Measurements from ENCODE around the gene FILIP1L.

The FILIP1L gene

DNA sequence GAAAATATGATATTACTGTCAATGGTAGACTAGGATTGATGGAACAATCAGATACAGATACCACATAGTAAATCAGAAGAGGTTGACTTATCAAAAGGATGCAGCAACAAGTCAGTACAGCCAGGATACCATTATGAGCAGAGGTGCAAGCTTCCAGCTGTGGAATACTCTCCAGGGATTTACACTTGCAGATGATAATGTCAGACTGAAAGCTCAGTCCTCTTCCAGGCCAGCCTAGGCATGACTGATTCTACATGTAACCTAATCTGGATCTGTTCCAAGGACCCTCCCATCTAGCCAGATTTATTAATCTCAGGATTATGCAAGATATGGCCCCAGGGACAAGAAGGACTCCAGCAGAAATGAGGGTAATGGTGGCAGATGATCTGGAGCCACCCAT, 8.2 kb downstream of the FILIP1L start:
- TF ChIP-seq CTCF (IDR thresholded peaks at IDR 0.05; ENCODE audit: low read depth, low read length) = no peak
- Histone ChIP-seq H3K4me1 (peaks cover 38% of the 10 kb centered on the region), H3K4me3 (ENCODE audit: low read depth, low read length) (no peak overlapping the region), H3K36me3 (no peaks in the 10 kb centered on the region), H3K27me3 (no peaks in the 10 kb centered on the region), H3K9me3 (no peaks in the 10 kb centered on the region)
- peak; percentile 55 for DNase-seq

GRCh38 chr3:100105501-100105900, 8.8 kb downstream of the FILIP1L start:
- peaks cover 38% of the 10 kb centered on the region for H3K4me1 ChIP-seq
- no peak overlapping the region for H3K4me3 ChIP-seq (ENCODE audit: low read depth, low read length)
- TF ChIP-seq CTCF (IDR thresholded peaks at IDR 0.05; ENCODE audit: low read depth, low read length) = no peak
- H3K9me3 ChIP-seq = no peaks in the 10 kb centered on the region
- H3K36me3 ChIP-seq = no peaks in the 10 kb centered on the region
- no peaks in the 10 kb centered on the region for H3K27me3 ChIP-seq
- no peak for DNase-seq

GRCh38 chr3:100104817-100105413, 9.4 kb downstream of the FILIP1L start:
- no peaks in the 10 kb centered on the region for H3K36me3 ChIP-seq
- H3K4me3 ChIP-seq (ENCODE audit: low read depth, low read length) = no peak overlapping the region
- no peak for TF ChIP-seq CTCF (IDR thresholded peaks at IDR 0.05; ENCODE audit: low read depth, low read length)
- no peaks in the 10 kb centered on the region for H3K9me3 ChIP-seq
- no peaks in the 10 kb centered on the region for H3K27me3 ChIP-seq
- DNase-seq = no peak
- H3K4me1 ChIP-seq = peaks cover 38% of the 10 kb centered on the region

- H3K4me1 ChIP-seq = peaks cover 38% of the 10 kb centered on the region
- no peak for TF ChIP-seq CTCF (IDR thresholded peaks at IDR 0.05; ENCODE audit: low read depth, low read length)
- H3K9me3 ChIP-seq = no peaks in the 10 kb centered on the region
- no peaks in the 10 kb centered on the region for H3K36me3 ChIP-seq
- no peaks in the 10 kb centered on the region for H3K27me3 ChIP-seq
- DNase-seq = no peak
- H3K4me3 ChIP-seq (ENCODE audit: low read depth, low read length) = no peak overlapping the region
Observed at GRCh38 chr3:100104442-100104798, 9.9 kb downstream of the FILIP1L start.

DNA sequence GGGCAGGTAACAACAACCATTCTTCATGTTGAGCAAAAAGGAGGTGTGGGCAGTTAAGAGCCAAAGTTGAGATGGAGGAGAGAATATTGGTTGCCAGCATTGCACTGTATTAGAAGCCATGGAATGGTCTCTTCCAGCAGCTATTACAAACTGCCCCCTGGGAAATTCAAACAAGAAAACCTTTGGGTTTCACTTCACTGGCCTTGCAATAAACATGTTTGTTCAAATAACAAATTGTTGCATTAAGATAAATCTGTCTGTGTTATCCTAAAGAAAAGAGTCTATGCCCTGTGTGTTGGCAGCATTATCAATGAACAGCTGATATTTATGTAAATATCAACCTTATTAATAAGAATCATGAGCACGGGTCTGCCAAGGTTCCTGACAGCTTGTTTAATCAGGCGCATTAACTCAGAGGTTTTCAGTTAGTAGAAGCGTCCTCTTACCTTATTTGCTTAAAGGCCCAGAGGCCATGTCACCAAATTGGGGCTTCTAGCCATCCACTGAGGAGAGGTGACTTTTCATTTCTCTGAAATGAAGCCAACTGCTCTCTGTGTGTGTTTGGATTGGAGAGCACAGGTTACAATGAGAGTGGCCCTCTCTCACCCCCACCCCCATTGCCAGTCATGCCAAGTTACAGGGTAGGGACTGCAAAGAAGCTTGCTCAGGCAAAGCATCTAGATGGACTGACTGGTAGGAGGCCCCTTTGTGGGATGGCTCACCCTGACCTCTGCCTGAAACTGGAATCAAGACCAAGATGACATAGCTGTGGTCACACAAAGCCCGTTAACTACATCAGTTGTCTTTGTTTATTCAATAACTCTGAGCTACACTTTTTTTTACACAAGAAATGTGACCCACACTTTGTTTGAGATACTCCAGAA, 10.5 kb downstream of the FILIP1L start:
- TF ChIP-seq CTCF (IDR thresholded peaks at IDR 0.05; ENCODE audit: low read depth, low read length) = no peak
- Histone ChIP-seq H3K36me3 (no peaks in the 10 kb centered on the region), H3K4me1 (peaks cover 38% of the 10 kb centered on the region), H3K9me3 (no peaks in the 10 kb centered on the region), H3K27me3 (no peaks in the 10 kb centered on the region), H3K4me3 (ENCODE audit: low read depth, low read length) (no peak overlapping the region)
- DNase-seq = no peak

DNA sequence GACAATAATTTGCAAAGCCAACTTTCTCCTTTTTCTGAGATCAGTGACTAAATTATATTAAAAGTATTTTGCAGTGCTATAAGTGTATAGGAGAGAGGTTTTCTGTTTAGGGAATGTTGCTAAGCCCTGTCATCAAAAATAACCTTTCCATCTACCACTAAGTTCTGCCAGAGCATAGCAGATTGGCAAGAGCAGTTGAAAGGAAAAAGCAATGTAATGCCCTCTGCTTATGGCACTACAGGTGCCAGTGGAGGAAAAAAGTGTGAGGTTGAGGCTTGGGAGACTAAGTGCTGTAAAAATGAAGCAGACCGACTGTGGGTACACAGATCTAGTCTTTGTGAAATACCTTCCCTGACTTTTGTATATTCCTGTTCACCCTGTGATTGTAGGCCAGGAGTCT, 11.5 kb downstream of the FILIP1L start:
- Histone ChIP-seq H3K4me1 (peaks cover 29% of the 10 kb centered on the region), H3K36me3 (no peaks in the 10 kb centered on the region), H3K27me3 (no peaks in the 10 kb centered on the region), H3K4me3 (ENCODE audit: low read depth, low read length) (no peak overlapping the region), H3K9me3 (no peaks in the 10 kb centered on the region)
- DNase-seq = no peak
- TF ChIP-seq CTCF (IDR thresholded peaks at IDR 0.05; ENCODE audit: low read depth, low read length) = no peak

Measured in BE2C (cell line).